22Rv1 (cell line): Measurements from ENCODE around the gene PTPN23.

Experiments used
- CTCF ChIP-seq: fragments of 450-650 bp; IDR thresholded peaks from 2 replicates; pipeline ENCODE4 v1.5.1; 2017; ENCODE audit warnings: mild to moderate bottlenecking
- ZFX ChIP-seq: fragments of 450-650 bp; IDR thresholded peaks from 2 replicates; pipeline ENCODE4 v1.6.1; 2017; ENCODE audit warnings: antibody characterized with exemption, borderline replicate concordance

DNA sequence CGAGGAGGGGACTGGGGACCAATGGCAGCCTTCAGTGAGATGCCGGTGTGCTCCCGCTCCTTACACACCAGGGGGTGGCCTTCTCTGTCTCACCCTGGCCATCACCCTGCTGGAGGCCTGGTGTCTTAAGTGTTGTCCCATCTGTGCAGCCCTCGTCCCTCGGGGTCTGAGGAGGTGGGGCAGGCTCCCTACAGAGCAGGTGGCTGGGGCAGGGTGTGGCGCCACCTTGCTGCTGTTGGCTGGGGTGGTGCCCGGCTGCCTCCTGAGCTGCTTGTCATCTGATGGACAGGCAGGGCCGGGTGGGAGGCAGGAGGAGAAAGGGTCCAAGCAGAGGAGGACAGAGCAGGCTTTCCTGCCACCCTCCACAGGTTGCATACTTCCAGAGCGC lies 25.9 kb downstream of the PTPN23 start:
- TF ChIP-seq CTCF: peak; percentile 37; the same call in 1 of the 2 replicates
- TF ChIP-seq ZFX: no peak
